Activated naive CD4-positive, alpha-beta T cell treated with anti-CD3 and anti-CD28 coated beads, Interleukin-2, amount 50 U/mL, for 24 hours (primary cell): Measurements from ENCODE around the gene NAT10.
"Not testable (repeated sequence)": the region's sequence is repeated elsewhere in the genome, so short reads cannot be mapped to it uniquely, and the experiment has no call there.

Experiments
- H3K27ac Mint-ChIP-seq: one replicate; pipeline ENCODE4 v1.8.0; 2021; ENCODE audit warnings: mild to moderate bottlenecking, mixed read lengths
- H3K27me3 Mint-ChIP-seq: one replicate; pipeline ENCODE4 v1.8.0; 2021; ENCODE audit warnings: mixed read lengths
- H3K36me3 Mint-ChIP-seq: one replicate; pipeline ENCODE4 v1.8.0; 2021; ENCODE audit warnings: mixed read lengths
- H3K4me1 Mint-ChIP-seq: one replicate; pipeline ENCODE4 v1.8.0; 2021; ENCODE audit warnings: mixed read lengths
- H3K4me3 Mint-ChIP-seq: one replicate; pipeline ENCODE4 v1.8.0; 2021; ENCODE audit warnings: mild to moderate bottlenecking, mixed read lengths
- H3K9me3 Mint-ChIP-seq: one replicate; pipeline ENCODE4 v1.8.0; 2021; ENCODE audit warnings: mixed read lengths

NAT10 gene

GRCh38 chr11:34086554-34087283 is 18.7 kb upstream of the NAT10 start:
- Mint-ChIP-seq H3K9me3 (no peaks in the 10 kb centered on the region), H3K27ac (no peak overlapping the region), H3K4me1 (peaks cover 17% of the 10 kb centered on the region), H3K36me3 (peaks cover 26% of the 10 kb centered on the region), H3K27me3 (no peaks in the 10 kb centered on the region), H3K4me3 (peak overlapping the region; percentile 30)

- H3K27me3 Mint-ChIP-seq: no peaks in the 10 kb centered on the region
- H3K27ac Mint-ChIP-seq: peak overlapping the region; percentile 77
- peaks cover 3% of the 10 kb centered on the region for H3K4me1 Mint-ChIP-seq
- no peak overlapping the region for H3K4me3 Mint-ChIP-seq
- no peaks in the 10 kb centered on the region for H3K9me3 Mint-ChIP-seq
- peaks cover 23% of the 10 kb centered on the region for H3K36me3 Mint-ChIP-seq
These were observed 13.6 kb upstream of the NAT10 start for GRCh38 chr11:34091825-34092224.

- peaks cover 18% of the 10 kb centered on the region for H3K36me3 Mint-ChIP-seq
- H3K9me3 Mint-ChIP-seq, H3K4me3 Mint-ChIP-seq, H3K4me1 Mint-ChIP-seq, H3K27me3 Mint-ChIP-seq, H3K27ac Mint-ChIP-seq: not testable (repeated sequence)
These were observed 10.5 kb upstream of the NAT10 start for GRCh38 chr11:34094900-34095299.

- H3K9me3 Mint-ChIP-seq: no peaks in the 10 kb centered on the region
- H3K36me3 Mint-ChIP-seq: peaks cover 10% of the 10 kb centered on the region
- peaks cover 6% of the 10 kb centered on the region for H3K4me1 Mint-ChIP-seq
- no peaks in the 10 kb centered on the region for H3K27me3 Mint-ChIP-seq
- H3K27ac Mint-ChIP-seq: no peak overlapping the region
- no peak overlapping the region for H3K4me3 Mint-ChIP-seq
These were observed 6.6 kb upstream of the NAT10 start for GRCh38 chr11:34098813-34099212.

- Mint-ChIP-seq H3K27ac (peak overlapping the region; percentile 96), H3K9me3 (no peaks in the 10 kb centered on the region), H3K4me3 (peak overlapping the region; percentile 98), H3K27me3 (no peaks in the 10 kb centered on the region), H3K4me1 (peaks cover 57% of the 10 kb centered on the region), H3K36me3 (peaks cover 19% of the 10 kb centered on the region)
These were observed 750 bp upstream of the NAT10 start for GRCh38 chr11:34104680-34105078.

- Mint-ChIP-seq H3K9me3 (no peaks in the 10 kb centered on the region), H3K27ac (peak overlapping the region; percentile 96), H3K4me3 (peak overlapping the region; percentile 98), H3K27me3 (no peaks in the 10 kb centered on the region), H3K4me1 (peaks cover 62% of the 10 kb centered on the region), H3K36me3 (peaks cover 18% of the 10 kb centered on the region)
These were observed 602 bp downstream of the NAT10 start for GRCh38 chr11:34105957-34106504.

GRCh38 chr11:34111722-34112270 is 6.4 kb downstream of the NAT10 start:
- H3K4me1 Mint-ChIP-seq: peaks cover 39% of the 10 kb centered on the region
- H3K9me3 Mint-ChIP-seq: no peaks in the 10 kb centered on the region
- H3K36me3 Mint-ChIP-seq: peaks cover 28% of the 10 kb centered on the region
- no peak overlapping the region for H3K27ac Mint-ChIP-seq
- H3K4me3 Mint-ChIP-seq: no peak overlapping the region
- H3K27me3 Mint-ChIP-seq: no peaks in the 10 kb centered on the region

GRCh38 chr11:34114014-34114413 is 8.6 kb downstream of the NAT10 start:
- Mint-ChIP-seq H3K4me3 (no peak overlapping the region), H3K36me3 (peaks cover 32% of the 10 kb centered on the region), H3K27ac (no peak overlapping the region), H3K4me1 (peaks cover 19% of the 10 kb centered on the region), H3K9me3 (no peaks in the 10 kb centered on the region), H3K27me3 (no peaks in the 10 kb centered on the region)

GRCh38 chr11:34114471-34114870 is 9.0 kb downstream of the NAT10 start:
- no peak overlapping the region for H3K4me3 Mint-ChIP-seq
- peaks cover 28% of the 10 kb centered on the region for H3K36me3 Mint-ChIP-seq
- no peak overlapping the region for H3K27ac Mint-ChIP-seq
- no peaks in the 10 kb centered on the region for H3K9me3 Mint-ChIP-seq
- H3K27me3 Mint-ChIP-seq: no peaks in the 10 kb centered on the region
- peaks cover 14% of the 10 kb centered on the region for H3K4me1 Mint-ChIP-seq

GRCh38 chr11:34120651-34121050 is 15.2 kb downstream of the NAT10 start:
- no peaks in the 10 kb centered on the region for H3K9me3 Mint-ChIP-seq

GRCh38 chr11:34124885-34125668 is 19.6 kb downstream of the NAT10 start:
- no peaks in the 10 kb centered on the region for H3K4me1 Mint-ChIP-seq
- no peaks in the 10 kb centered on the region for H3K9me3 Mint-ChIP-seq
- no peak overlapping the region for H3K4me3 Mint-ChIP-seq
- H3K27ac Mint-ChIP-seq: no peak overlapping the region
- H3K27me3 Mint-ChIP-seq: no peaks in the 10 kb centered on the region
- H3K36me3 Mint-ChIP-seq: peaks cover 27% of the 10 kb centered on the region

More at GRCh38 chr11:34120651-34121050, 15.2 kb downstream of the NAT10 start:
- H3K4me1 Mint-ChIP-seq: peaks cover 3% of the 10 kb centered on the region
- H3K36me3 Mint-ChIP-seq: peaks cover 35% of the 10 kb centered on the region
- no peak overlapping the region for H3K27ac Mint-ChIP-seq
- H3K4me3 Mint-ChIP-seq: no peak overlapping the region
- H3K27me3 Mint-ChIP-seq: no peaks in the 10 kb centered on the region

GRCh38 chr11:34126959-34127848 is 21.8 kb downstream of the NAT10 start:
- Mint-ChIP-seq H3K4me3 (no peak overlapping the region), H3K36me3 (peaks cover 19% of the 10 kb centered on the region), H3K27ac (no peak overlapping the region), H3K9me3 (no peaks in the 10 kb centered on the region), H3K27me3 (no peaks in the 10 kb centered on the region), H3K4me1 (no peaks in the 10 kb centered on the region)

GRCh38 chr11:34128824-34129223 is 23.4 kb downstream of the NAT10 start:
- H3K4me3 Mint-ChIP-seq: no peak overlapping the region
- H3K9me3 Mint-ChIP-seq: no peaks in the 10 kb centered on the region
- no peaks in the 10 kb centered on the region for H3K27me3 Mint-ChIP-seq
- no peak overlapping the region for H3K27ac Mint-ChIP-seq
- no peaks in the 10 kb centered on the region for H3K4me1 Mint-ChIP-seq
- H3K36me3 Mint-ChIP-seq: peaks cover 15% of the 10 kb centered on the region

GRCh38 chr11:34132261-34132965 is 27.0 kb downstream of the NAT10 start:
- H3K4me3 Mint-ChIP-seq: no peak overlapping the region
- H3K27ac Mint-ChIP-seq: peak overlapping the region; percentile 2
- H3K27me3 Mint-ChIP-seq: no peaks in the 10 kb centered on the region
- peaks cover 16% of the 10 kb centered on the region for H3K36me3 Mint-ChIP-seq
- no peaks in the 10 kb centered on the region for H3K4me1 Mint-ChIP-seq
- H3K9me3 Mint-ChIP-seq: no peaks in the 10 kb centered on the region
